SJSA1 (cell line): ENCODE measurements around the gene IFIT2. TPM values are rescaled to one million over a fixed set of nuclear protein-coding genes. Genes with fewer than 3 reads are reported as not detected.

Experiments
- DNase-seq, 2 experiments: peaks; one replicate each; pipeline ENCODE4 v3.0.0-alpha.2; 2015 to 2020; ENCODE audit warnings: low spot score in 2 of 2, low read depth in 1 of 2
- H3K27ac ChIP-seq: fragments of 250-450 bp; sonication (Bioruptor Pico); 2 replicates; pipeline ENCODE4 v1.5.1; 2020; ENCODE audit warnings: mild to moderate bottlenecking, moderate library complexity
- H3K27me3 ChIP-seq: fragments of 250-450 bp; sonication (Bioruptor Pico); replicated peaks from 2 replicates; pipeline ENCODE4 v1.5.1; 2020; ENCODE audit warnings: mild to moderate bottlenecking, moderate library complexity
- H3K36me3 ChIP-seq: fragments of 250-450 bp; sonication (Bioruptor Pico); 2 replicates; pipeline ENCODE4 v1.5.1; 2020; ENCODE audit warnings: mild to moderate bottlenecking
- H3K4me1 ChIP-seq: fragments of 250-450 bp; sonication (Bioruptor Pico); replicated peaks from 2 replicates; pipeline ENCODE4 v1.6.1; 2021; ENCODE audit warnings: mild to moderate bottlenecking
- H3K4me3 ChIP-seq: fragments of 250-450 bp; sonication (Bioruptor Pico); 2 replicates; pipeline ENCODE4 v1.5.1; 2020; ENCODE audit warnings: mild to moderate bottlenecking
- H3K9me3 ChIP-seq: fragments of 250-450 bp; sonication (Bioruptor Pico); replicated peaks from 2 replicates; pipeline ENCODE4 v1.5.1; 2020; ENCODE audit warnings: mild to moderate bottlenecking
- total RNA-seq: library from RNA; depleted of rRNA; stranded (reverse); fragments of >200 nt; shearing (Covaris generic); gene quantifications from 2 replicates; pipeline ENCODE4 v1.2.3, GENCODE V29; 2014

Gene IFIT2
- total RNA-seq, 1 experiment from 2014 or later = 2.2 TPM

GRCh38 chr10:89269433-89270152 is 32.3 kb upstream of the IFIT2 start:
- H3K4me1 ChIP-seq = no peaks in the 10 kb centered on the region
- H3K4me3 ChIP-seq = no peak overlapping the region

DNA sequence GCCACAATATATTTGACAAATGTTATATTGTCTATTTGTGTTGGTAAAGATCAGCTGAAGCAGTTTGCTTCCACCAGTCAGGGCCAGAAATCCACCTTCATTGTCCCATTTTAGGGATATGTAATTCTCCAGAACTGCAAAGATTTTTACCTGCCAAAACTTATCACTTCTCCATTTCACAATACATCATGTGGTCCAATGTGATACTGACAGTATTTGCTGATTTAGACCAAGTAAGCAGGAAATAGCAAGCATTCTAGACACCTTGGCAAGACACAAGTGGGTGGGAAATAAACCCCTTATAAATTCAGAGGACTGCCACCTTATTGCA is 31.7 kb upstream of the IFIT2 start:
- no peaks in the 10 kb centered on the region for H3K36me3 ChIP-seq
- H3K27me3 ChIP-seq = no peaks in the 10 kb centered on the region
- no peaks in the 10 kb centered on the region for H3K9me3 ChIP-seq
- no peak for DNase-seq
- no peak overlapping the region for H3K27ac ChIP-seq
- H3K4me1 ChIP-seq = no peaks in the 10 kb centered on the region
- no peak overlapping the region for H3K4me3 ChIP-seq

More at GRCh38 chr10:89269433-89270152, 32.3 kb upstream of the IFIT2 start:
- H3K27me3 ChIP-seq = no peaks in the 10 kb centered on the region
- H3K27ac ChIP-seq = no peak overlapping the region
- DNase-seq = no peak
- no peaks in the 10 kb centered on the region for H3K9me3 ChIP-seq
- no peaks in the 10 kb centered on the region for H3K36me3 ChIP-seq

GRCh38 chr10:89271532-89271931 is 30.3 kb upstream of the IFIT2 start:
- Histone ChIP-seq H3K9me3 (no peaks in the 10 kb centered on the region), H3K4me3 (no peak overlapping the region), H3K27ac (no peak overlapping the region), H3K36me3 (no peaks in the 10 kb centered on the region), H3K4me1 (no peaks in the 10 kb centered on the region), H3K27me3 (no peaks in the 10 kb centered on the region)
- no peak for DNase-seq

DNA sequence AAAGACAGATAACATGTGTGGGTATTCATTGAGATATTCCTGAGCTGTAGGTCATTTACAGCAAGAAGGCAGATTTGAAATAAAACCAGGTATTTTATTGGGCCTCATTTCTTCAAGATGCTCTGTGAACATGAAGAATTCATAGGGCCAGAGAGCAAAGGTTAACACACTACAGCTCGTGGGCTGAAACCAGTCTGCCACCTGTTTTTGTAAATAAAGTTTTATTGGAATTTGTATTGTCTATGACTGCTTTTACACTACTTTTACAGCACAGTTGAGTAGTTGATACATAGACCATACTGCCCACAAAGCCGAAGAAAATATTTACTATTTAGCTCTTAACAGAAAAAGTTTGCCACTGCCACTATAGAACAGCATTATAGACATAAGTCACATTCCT is 28.2 kb upstream of the IFIT2 start:
- Histone ChIP-seq H3K27me3 (no peaks in the 10 kb centered on the region), H3K4me1 (peaks cover 11% of the 10 kb centered on the region), H3K27ac (no peak overlapping the region)

GRCh38 chr10:89274928-89275327 is 26.9 kb upstream of the IFIT2 start:
- Histone ChIP-seq H3K4me3 (no peak overlapping the region), H3K4me1 (peaks cover 23% of the 10 kb centered on the region), H3K27me3 (no peaks in the 10 kb centered on the region), H3K9me3 (no peaks in the 10 kb centered on the region), H3K27ac (no peak overlapping the region), H3K36me3 (no peaks in the 10 kb centered on the region)
- DNase-seq = no peak

More for the DNA sequence above, 28.2 kb upstream of the IFIT2 start:
- Histone ChIP-seq H3K4me3 (no peak overlapping the region), H3K36me3 (no peaks in the 10 kb centered on the region), H3K9me3 (no peaks in the 10 kb centered on the region)
- DNase-seq = no peak

- DNase-seq = no peak
- H3K27me3 ChIP-seq = no peaks in the 10 kb centered on the region
- H3K4me1 ChIP-seq = peaks cover 25% of the 10 kb centered on the region
- H3K4me3 ChIP-seq = no peak overlapping the region
- no peaks in the 10 kb centered on the region for H3K9me3 ChIP-seq
- H3K36me3 ChIP-seq = no peaks in the 10 kb centered on the region
- no peak overlapping the region for H3K27ac ChIP-seq
These were observed 26.5 kb upstream of the IFIT2 start for GRCh38 chr10:89275383-89275782.

- peaks cover 31% of the 10 kb centered on the region for H3K4me1 ChIP-seq
These were observed 23.8 kb upstream of the IFIT2 start for GRCh38 chr10:89278034-89278535.

DNA sequence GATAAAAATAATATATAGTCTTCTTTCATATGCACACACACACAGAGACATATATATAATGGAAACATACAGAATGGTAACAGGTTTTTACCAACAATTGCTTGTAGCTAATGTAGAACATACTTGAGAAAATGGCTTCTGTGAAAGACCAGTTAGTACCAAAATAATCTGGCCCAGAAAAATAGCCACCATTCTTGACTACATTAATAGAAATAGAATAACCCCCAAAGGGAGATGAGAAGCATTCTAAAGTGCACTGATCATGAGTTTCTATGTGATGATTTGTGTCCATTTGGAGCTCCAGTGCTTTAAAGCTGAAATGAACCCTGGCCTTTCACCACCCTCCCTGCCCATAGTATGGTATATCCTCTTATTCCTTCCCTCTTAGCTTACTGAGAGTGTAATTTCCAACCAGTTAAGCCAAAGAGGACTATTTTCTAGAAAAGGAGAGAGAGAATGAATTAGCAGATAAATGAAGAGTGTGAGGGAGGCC is 22.9 kb upstream of the IFIT2 start:
- DNase-seq = no peak
- no peak overlapping the region for H3K4me3 ChIP-seq
- H3K36me3 ChIP-seq = no peaks in the 10 kb centered on the region
- peaks cover 40% of the 10 kb centered on the region for H3K4me1 ChIP-seq
- no peaks in the 10 kb centered on the region for H3K9me3 ChIP-seq
- peak overlapping the region; percentile 46 for H3K27ac ChIP-seq
- H3K27me3 ChIP-seq = no peaks in the 10 kb centered on the region

More at GRCh38 chr10:89278034-89278535, 23.8 kb upstream of the IFIT2 start:
- no peak overlapping the region for H3K4me3 ChIP-seq
- no peaks in the 10 kb centered on the region for H3K27me3 ChIP-seq
- H3K27ac ChIP-seq = peak overlapping the region; percentile 92
- H3K36me3 ChIP-seq = no peaks in the 10 kb centered on the region
- no peaks in the 10 kb centered on the region for H3K9me3 ChIP-seq
- peak; percentile 84 to 95 for DNase-seq

DNA sequence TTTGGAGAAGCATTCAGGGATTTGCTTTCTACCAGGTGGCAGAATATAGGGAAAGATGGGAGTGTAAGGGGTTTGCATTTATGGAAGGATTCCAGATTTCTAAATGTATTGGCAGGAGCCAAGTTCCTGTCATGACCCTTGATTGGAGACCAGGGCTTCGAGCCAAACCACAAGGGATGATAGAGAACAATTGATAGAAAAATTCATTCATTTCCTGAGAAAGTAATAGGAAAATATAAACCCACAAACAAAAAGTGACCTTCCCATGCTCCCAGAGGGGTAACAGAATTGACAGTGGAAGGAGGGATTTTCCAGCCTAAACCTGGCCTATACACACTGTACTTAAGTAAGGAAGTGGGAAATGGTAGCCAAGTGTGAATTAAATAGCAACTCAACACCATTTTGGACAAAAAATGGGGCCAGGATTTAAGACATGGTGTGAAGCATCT is 22.4 kb upstream of the IFIT2 start:
- Histone ChIP-seq H3K36me3 (no peaks in the 10 kb centered on the region), H3K9me3 (no peaks in the 10 kb centered on the region), H3K27ac (peak overlapping the region; percentile 46), H3K4me1 (peaks cover 45% of the 10 kb centered on the region), H3K27me3 (no peaks in the 10 kb centered on the region), H3K4me3 (no peak overlapping the region)
- DNase-seq = peak in 1 of 2 experiments; percentile 66

DNA sequence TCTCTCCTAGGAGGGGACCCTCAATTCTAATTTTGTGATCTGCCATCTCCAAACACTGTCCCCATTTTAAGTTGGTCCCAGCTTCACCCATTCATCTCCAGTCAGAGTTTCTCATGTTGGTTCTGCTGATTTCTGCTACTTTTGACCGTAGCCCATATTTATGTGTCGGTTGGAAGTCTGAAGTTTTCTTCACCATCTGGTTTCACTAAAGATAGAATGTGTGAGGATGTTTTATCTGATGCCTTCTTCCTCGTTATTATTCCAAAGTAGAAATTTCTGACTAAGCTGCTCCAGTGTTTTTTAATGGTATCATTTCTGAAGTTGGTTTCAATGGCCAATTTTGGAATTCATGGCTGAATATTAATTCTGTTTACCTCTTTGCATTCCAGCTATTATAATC is 21.3 kb upstream of the IFIT2 start:
- Histone ChIP-seq H3K9me3 (no peaks in the 10 kb centered on the region), H3K27me3 (no peaks in the 10 kb centered on the region), H3K36me3 (no peaks in the 10 kb centered on the region), H3K27ac (no peak overlapping the region), H3K4me3 (no peak overlapping the region), H3K4me1 (peaks cover 55% of the 10 kb centered on the region)
- DNase-seq = no peak

- no peaks in the 10 kb centered on the region for H3K27me3 ChIP-seq
- no peaks in the 10 kb centered on the region for H3K36me3 ChIP-seq
- DNase-seq = no peak
- no peaks in the 10 kb centered on the region for H3K9me3 ChIP-seq
- H3K4me1 ChIP-seq = peaks cover 55% of the 10 kb centered on the region
- no peak overlapping the region for H3K4me3 ChIP-seq
- no peak overlapping the region for H3K27ac ChIP-seq
These were observed 20.0 kb upstream of the IFIT2 start for GRCh38 chr10:89281606-89282395.

DNA sequence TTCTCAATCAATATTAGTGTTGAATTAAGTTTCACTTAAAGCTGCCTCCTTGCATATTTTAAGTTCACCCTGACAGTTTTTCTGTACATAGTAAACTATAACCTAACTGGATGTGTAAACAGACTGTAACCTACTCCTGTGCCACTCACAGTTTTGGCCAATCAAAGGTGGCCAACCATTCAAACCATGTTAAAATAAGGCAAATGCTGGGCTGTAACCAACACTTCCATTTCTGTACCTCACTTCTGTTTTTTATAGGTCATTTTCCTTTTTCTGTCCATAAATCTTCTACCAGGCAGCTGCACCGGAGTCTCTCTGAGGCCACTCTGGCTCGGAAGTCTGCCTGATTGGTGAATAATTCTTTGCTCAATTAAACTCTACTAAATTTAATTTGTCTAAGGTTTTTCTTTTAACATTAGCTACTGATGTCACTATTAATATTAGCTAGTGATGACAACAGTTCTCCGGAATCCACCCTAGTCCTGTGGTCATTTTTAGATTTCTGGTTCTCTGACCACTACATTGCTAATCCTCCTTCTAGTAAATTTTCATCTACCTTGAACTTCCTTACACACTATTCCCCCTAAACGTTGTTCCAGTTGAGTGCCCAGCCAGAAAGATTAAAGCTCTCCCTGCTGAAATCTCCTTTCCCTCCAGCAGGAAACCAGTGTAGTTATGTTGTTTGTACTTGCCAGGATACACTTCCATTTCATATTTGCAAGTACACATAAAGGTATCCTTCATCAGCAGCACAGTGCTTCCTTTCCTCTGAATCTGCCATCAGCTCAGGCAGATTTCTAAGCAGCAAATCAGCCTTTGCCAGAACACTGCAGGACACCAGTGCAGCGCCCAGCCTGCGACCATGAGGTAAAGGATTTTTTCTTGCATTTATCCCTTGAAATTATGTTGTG is 18.6 kb upstream of the IFIT2 start:
- Histone ChIP-seq H3K4me1 (peaks cover 47% of the 10 kb centered on the region), H3K36me3 (no peaks in the 10 kb centered on the region), H3K4me3 (no peak overlapping the region), H3K9me3 (no peaks in the 10 kb centered on the region), H3K27ac (peak overlapping the region; percentile 63), H3K27me3 (no peaks in the 10 kb centered on the region)
- peak in 1 of 2 experiments; percentile 56 for DNase-seq

DNA sequence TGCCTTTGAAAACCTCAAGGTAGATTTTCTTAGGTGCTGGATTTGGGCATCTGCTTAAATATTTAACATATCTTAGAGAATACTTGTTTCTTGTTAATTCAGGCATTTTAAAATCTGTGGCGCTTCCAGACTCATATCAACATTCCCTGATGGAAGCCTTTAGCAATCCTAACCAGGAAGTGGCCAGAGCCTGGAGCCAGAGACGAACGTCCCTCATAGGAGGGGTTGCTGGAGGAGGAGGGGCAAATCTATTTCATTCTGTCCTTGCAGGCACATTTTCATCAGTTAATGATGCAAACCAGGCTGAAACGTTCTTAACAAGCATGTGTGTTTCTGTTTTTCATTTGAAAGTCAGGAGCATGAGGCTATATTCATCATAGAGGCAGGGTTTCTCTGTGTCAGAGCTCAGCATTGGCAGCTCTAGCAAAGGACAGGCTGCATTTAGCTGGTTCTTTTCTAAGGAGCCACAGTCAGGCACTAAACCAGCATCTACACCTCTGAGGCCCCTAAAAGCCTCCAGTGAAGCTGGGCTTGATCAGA is 17.8 kb upstream of the IFIT2 start:
- no peak overlapping the region for H3K4me3 ChIP-seq
- DNase-seq = peak; percentile 71 to 74
- H3K4me1 ChIP-seq = peaks cover 42% of the 10 kb centered on the region
- H3K36me3 ChIP-seq = no peaks in the 10 kb centered on the region
- no peaks in the 10 kb centered on the region for H3K27me3 ChIP-seq
- peak overlapping the region; percentile 63 for H3K27ac ChIP-seq
- H3K9me3 ChIP-seq = no peaks in the 10 kb centered on the region
